NCI-H446 treated with DMSO at 0.1 percent for 48 hours (cell line): ENCODE measurements around the gene TXNRD2.

Experiments used
- DNase-seq: peaks from one replicate; lab custom pipeline; 2025; lab: John Stamatoyannopoulos, UW

The TXNRD2 gene

DNA sequence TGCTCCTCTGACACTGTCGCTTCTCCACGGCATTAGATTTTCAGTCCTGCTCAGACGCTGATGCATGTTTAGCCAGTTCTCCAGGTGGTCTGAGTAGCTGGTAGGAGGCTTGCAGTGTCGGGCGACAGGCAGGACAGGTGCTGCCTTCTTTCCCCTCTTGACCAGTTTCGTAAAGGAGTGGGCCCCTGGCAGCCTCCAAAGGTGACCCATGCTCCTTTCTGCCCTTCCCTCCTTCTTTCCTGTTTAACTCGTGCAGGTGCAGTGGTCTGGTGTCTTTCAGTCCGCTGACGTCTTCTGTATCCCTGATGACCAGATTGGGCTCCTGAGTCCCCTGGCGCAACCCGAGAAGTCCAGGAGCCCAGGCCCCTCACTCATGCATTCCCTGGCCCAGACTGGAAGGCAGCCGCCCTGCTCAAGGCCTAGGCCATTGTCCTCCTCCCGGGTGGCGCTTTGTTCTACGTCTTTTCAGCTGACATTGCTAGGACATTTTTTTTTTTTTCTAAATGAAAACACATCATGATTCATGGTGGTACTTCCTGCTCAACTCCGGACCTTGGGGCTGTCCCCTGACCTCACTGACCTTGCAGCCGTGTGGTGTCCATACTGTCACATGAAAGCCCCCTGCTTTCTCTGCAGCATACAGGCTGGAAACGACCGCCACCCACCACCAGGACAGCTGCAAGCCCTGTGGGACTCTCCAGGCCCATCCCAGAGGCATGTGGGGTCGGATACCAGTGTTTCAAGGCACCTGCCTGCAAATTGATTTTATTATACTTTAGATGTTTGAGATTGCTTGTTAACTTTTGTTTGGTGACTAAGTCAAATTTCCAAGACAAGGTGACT is 25.5 kb upstream of the TXNRD2 start:
- no peak for DNase-seq

DNA sequence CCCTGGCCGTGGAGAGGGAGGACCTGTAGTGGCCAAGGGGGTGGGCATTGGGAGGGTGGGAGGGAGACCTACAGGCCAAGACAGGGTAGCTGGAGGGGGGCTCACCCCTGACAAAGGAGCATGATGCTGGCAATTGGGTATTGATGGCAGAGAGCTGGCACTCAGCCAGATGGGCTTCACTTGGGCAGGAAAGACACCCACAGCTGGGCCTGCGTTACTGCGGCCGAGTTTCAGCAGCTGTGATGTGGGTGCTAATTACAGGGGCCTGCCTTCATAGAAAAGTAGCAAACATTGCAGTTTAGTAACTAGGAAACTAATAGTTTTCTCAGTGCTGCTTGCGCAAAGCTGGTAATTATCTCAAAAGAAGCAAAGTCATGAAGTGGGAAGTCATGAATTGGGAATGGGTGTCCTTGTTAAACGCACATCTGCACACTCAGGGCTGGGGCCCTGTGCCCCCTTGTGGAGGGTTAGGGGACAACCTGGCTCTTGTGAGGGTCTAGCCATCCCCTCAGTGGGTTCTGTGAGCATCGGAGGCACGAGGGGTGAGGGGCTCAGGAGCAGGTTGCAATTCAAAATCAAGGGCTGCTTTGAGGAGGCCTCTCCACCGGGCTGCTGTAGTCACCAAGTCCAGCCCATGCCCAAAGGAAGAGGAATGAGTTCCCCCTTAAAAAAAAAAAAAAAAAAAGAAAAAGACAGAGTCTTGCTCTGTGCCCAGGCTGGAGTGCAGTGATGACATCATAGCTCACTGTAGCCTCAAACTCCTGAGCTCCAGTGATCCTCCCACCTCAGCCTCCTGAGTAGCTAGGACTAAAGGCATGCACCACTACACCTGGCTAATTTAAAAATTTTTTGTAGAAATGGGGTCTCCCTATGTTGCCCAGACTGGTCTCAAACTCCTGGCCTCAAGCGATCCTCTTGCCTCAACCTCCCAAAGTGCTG is 24.4 kb upstream of the TXNRD2 start:
- no peak for DNase-seq

DNA sequence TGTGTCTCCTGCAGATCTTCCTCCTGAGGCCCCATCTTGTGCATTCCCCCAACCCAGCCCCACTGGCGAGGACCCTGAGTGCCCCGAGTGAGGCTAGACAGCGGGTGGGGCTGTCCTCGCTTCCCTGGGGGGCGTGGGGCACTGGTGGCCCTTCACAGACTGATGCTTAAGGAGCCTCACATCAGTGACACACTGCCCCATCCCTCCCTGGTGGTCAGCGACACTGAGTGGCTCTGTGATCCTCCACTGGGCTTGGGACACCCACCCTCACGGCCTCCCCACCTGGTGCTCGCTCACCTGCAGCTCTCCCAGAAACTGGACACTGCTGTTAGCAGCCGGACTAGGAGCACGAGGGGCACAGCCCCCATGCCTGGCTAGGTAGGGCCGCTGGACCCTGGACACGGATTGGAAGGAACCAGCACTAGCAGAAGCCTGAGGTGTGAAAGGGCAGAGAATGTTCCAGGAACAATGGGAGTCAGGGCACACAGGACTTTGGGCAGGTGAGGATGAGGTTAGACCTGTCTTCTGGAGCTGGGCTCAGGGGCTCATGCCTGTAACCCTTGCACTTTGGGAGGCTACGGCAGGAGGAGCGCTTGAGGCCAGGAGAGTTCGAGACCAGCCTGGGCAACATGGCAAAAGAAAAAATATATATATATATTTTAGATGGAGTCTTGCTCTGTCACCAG is 23.2 kb upstream of the TXNRD2 start:
- no peak for DNase-seq

DNA sequence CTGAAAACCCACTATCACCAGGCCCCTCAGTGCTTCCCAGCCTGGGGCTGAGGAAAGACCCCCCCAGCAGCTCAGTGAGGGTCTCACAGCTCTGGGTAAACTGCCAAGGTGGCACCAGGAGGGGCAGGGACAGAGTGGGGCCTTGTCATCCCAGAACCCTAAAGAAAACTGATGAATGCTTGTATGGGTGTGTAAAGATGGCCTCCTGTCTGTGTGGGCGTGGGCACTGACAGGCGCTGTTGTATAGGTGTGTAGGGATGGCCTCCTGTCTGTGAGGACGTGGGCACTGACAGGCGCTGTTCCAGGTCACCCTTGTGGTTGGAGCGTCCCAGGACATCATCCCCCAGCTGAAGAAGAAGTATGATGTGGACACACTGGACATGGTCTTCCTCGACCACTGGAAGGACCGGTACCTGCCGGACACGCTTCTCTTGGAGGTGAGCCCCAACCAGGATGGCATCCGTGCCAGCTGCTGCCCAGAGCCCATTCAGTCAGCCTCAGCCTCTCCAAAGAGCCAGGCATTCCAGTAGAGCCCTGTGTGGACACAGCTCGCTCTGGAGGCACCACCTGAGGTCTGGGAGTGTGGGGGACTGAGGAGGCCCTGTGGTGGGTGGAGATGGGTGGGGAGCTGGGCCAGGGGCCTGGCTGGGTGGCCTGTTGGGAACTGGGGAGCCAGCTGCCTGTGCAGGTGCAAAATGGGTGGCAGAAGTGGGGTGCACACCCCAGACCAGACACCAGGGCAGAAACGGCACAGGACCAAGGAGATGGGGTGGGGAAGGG is 22.4 kb upstream of the TXNRD2 start:
- no peak for DNase-seq

DNA sequence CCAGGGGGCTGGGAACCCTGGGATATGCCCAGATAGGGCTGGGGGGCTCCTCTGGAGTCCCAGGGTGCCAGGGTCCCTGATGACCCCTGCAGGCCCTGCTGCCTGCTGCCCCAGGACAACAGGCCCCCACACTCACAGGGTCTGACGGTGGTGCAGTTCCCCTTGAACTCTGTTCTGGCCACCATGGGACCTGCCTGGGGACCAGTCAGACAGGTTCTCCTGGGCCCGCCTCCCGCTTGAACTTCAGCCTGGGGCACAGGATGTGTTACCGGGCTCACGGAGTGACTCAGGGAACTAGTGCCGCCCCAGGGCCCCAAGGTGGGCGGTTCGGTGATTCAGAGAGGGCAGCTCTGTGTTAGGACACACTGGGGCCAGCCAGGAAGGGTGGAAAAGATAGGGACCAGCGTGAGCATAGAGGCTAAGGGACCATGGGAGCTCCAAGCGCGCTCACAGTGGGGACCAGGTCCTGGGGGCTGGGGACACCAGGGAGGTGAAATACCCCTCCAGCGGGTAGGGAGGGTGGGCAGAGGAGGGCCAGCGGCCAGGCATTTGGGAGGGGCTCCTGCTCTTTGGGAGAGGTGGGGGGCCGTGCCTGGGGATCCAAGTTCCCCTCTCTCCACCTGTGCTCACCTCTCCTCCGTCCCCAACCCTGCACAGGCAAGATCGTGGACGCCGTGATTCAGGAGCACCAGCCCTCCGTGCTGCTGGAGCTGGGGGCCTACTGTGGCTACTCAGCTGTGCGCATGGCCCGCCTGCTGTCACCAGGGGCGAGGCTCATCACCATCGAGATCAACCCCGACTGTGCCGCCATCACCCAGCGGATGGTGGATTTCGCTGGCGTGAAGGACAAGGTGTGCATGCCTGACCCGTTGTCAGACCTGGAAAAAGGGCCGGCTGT is 21.5 kb upstream of the TXNRD2 start:
- no peak for DNase-seq

DNA sequence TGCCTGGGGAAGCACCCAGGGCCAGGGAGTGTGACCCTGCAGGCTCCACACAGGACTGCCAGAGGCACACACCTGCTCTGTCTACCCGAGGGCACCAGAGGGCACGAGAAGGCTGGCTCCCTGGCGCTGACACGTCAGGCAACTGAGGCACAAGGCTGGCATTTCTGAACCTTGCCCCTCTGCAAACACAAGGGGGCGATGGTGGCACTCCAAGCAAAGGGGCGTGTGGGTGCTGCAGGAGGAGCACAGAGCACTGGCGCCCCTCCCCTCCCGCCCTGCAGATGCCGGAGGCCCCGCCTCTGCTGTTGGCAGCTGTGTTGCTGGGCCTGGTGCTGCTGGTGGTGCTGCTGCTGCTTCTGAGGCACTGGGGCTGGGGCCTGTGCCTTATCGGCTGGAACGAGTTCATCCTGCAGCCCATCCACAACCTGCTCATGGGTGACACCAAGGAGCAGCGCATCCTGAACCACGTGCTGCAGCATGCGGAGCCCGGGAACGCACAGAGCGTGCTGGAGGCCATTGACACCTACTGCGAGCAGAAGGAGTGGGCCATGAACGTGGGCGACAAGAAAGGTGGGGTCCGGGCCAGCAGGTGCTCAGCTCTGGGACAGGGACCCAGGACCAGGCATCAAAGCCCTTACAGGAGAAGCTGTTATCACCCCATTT is 20.8 kb upstream of the TXNRD2 start:
- no peak for DNase-seq

DNA sequence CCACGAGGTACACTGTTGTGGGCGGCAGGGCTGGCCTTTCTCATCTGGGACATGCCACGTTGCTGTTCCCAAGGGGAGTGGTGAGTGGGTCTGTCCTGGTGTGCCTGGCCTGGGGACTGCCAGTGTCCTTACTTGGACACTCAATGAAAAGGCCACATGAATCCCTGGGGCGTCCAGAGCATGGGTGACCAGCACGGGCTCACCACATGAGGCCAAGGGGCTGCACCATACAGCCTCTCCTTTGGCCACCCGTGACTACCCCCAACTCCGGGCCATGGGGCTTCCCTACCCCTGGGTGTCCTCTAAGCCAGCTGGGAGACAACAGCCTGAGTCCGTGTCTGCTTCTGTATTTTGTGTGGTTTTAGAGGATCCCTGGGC is 20.2 kb upstream of the TXNRD2 start:
- DNase-seq, result no peak

DNA sequence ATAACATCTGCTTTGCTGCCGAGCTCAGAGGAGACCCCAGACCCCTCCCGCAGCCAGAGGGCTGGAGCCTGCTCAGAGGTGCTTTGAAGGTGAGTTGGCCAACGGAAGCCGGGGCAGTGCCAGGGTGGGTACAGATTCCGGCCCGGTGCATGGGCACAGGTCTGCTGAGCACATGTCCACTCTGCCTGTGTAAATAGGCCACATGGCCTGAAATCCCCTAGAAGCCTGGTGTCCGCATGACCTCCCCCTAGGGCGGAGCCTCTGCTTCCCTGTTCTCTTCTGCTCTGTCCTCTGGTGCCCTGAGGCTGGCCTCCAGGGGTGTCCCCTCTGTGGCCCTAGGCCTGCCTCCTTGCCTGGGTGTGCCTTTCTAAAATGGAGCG is 19.6 kb upstream of the TXNRD2 start:
- DNase-seq, result no peak

DNA sequence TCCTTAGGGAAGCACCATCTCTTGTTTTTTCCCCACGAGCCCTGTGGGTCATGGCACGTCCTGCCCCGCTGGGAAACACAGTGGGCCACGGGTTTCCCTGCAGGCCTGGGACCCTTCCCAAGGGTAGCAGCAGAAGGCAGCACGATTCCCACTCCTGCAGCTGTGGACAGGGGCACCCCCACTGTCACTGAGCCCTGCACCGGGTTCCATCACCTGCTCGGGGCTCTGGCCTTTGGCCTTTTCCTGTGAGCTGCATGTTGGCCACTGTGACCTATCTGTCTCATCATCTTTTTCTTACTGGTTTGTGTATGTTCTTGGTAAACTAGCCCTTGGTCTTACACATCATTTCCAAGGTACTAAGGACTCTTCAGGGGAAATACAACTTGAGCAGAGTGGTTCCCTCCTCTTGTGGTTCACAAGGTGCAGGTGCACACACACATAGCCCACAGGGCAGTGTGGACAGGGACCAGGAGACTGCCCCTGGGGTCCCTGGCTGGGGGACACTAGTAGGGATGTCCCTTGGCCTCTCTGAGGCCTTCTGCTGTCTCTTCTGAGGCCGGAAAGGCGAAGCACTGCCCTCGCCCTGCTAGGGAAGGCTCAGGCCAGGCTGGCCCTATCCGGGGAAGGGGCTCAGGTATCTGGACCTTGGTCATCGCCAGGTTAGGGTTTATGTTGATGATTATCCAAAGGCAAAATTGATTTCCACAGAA is 19.0 kb upstream of the TXNRD2 start:
- no peak for DNase-seq

DNA sequence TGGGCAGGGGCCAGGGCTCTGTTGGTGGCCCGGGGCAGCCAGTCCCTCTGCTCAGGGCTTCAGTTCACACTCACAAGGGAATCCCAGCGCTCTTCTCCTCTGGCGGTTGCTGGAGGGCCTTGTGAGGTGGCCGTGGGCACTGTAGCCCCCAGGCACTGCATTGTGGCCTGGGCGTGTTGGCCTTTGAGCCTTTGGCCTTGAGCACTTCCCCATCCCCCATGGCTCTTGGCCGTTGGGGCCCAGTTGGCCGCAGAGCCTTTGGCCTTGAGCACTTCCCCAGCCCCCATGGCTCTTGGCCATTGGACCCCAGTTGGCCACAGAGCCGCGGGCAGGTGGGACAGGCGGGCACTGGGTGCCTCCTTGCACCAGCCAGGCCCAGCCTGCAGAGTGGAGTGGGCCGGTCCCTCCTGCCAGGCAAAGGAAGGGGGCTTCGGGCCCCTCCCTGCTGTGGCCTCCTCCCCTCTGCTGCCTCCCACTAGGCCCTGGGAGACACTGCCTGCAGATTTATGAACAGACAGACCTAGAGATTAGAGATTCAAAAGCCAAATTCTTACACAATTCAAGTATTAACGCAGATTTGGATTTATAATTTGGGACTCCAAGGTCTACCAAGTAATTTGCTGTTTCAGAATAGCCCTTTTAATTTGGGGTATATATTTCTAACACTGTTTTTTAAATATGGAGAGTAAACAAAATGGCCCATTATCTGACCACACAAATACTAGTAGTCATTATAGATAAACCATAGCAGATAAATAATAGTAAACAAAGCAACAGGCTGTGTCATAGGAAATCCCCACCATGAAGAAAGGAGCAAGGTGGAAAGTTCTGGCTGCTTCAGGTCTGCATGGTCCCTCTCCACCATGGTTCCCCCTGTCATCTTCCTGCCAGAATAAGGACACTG is 18.2 kb upstream of the TXNRD2 start:
- DNase-seq, result no peak

DNA sequence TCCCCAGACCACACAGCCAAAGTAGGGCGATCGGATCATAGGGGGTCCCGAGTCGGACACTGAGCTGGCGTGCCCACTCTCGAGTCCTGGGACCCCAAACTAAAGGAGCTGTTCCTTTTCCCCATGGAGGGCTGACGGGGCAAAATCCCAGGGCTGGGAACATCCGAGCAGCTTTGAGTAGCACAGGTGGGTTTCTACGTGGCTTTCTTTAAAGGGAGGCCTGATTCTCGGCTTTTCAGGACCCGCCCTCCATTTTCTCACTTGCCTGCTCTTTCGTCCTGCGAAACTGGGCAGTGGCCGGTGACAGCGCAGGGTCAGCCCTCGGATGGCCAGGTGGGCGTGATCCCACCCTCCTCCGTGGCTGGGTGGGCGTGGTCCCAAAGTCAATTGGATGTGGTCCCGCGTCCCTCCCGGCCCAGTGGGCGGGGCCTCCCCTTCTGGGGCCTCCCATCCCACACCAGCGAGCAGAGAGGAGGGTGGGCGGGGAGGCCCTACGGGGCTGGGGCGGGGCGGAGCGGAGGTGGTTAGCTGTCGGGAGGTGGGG is 17.5 kb upstream of the TXNRD2 start:
- DNase-seq, result no peak

DNA sequence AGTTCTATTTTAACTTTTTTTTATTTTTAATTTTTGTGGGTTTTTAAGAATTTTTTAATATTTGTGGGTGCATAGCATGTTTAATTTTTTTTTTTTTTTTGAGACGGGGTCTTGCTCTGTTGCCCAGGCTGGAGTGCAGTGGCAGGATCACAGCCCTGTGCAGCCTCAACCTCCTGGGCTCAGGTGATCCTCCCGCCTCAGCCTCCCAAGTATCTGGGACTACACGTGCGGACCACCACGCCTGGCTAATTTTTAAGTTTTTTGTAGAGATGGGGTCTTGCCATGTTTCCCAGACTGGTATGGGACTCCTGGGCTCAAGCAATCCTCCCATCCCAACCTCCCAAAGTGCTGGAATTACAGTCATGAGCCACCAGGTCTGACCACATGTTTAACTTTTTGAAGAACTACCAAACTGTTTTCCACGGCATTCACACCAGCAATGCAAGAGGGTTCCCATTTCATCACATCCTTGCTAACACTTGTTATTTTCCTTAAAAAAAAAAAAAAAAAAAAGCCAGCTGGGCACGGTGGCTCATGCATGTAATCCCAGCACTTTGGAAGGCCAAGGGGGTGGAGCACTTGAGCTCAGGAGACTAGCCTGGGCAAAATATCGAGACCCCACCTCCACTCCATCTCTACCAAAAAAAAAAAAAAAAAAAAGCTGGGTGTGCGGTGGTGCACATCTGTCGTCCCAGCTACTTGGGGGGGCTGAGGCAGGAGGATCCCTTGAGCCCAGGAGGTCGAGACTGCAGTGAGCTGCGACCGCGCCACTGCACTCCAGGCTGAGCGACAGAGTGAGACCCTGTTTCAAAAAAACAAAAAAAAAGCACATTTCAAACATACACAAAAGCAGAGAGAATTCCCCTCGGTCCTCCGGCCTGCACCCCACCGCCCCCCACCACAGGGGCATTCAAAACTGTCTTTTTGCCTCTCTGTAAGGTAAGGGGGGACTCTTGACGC is 16.7 kb upstream of the TXNRD2 start:
- DNase-seq, result no peak

DNA sequence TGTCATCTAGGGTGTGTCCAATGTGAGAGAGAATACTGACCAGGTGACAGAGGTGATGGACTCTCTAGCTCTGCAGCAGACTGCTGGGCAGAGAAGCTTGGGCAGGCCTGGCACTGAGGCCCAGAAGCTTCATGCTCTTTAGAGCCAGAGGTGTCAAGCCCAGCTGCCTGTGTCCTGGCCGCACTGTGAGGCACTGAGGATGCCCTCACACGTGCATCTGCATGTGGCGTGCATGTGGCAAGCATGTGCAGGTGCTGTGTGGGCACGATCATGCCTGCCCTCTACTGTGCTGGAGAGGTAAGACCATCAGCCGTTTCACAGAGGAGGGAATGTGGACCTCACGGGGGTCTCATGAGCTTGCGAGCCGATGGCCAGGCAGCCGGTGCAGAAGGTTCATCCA is 15.8 kb upstream of the TXNRD2 start:
- DNase-seq, result no peak

DNA sequence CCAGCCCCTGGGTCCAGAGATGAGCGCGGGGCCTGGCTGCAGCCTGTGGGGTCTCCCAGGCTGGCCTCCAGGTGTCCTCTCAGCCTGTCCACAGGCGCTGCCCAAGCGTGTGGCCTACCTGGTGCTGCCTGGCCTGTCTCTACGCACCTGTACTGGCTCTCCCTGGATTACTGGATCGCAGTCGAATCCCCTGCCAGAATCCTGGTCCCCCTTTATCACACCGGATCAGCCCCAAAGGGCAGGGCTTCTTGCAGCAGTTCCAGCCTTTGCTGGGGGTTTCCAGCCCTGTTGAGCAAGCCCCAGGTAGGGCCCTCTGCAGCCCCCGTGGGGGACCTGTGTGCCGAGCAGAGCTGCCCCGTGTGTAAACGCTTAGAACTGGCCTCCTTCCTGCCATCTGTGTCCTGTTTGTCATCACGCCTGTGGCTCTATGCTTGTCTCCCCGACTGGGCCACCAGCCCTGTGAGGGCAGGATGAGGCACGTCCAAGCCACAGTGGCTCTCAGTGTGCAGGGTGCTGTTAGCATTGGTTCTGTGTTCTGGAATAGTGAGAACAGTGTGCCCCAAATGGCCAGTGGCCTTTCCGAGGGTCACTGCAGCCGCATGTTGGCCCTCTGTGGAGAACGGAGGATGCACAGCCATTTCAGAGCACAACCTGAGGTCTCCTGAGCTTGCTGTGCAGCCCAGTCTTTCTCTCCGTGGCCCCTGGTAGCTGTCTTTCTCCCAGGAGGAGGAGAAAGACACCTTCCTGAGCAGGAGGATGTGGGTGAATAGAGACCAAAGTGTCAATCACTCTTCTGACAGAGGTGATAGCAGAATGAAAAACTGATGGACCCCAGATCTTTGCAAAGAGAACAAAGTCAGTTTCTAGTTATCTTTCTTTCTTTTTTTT is 13.9 kb upstream of the TXNRD2 start:
- DNase-seq, result no peak

DNA sequence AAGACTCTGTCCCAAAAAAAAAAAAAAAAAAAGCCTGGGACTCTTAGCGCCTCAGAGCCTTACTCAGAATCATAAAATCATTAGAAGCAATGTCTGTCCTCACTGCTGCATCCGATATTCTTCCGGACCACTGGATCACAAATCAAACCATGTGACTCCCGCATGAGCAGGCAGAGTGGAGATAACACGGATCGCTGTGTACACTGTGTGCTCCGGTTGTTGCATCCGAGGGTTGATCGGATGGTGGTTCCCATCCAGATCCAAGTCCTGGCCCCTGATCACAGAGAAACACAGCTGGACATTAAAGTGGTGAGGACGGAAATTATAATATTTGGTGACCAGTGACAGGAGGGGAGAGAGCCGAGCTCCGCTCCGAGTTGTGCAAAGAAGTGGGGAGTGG is 9.7 kb upstream of the TXNRD2 start:
- no peak for DNase-seq
